Measurements from ENCODE around the gene LMX1B.

DNA sequence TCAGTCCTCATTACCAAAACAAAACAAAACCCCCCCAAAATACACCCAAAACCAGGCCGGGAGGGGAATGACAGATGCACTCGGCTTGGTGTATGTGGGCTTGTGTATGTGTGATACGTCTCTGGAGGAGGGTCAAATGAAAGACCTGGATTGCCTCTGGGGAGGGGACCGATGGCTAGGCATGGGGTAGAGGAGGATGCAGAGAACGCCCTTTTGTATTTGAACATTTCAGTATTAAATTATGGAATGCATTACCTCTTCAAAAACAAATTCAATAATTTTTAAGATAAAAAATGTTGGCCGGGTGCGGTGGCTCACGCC, 61.4 kb downstream of the LMX1B start:
- TF ChIP-seq, protein P1, sequence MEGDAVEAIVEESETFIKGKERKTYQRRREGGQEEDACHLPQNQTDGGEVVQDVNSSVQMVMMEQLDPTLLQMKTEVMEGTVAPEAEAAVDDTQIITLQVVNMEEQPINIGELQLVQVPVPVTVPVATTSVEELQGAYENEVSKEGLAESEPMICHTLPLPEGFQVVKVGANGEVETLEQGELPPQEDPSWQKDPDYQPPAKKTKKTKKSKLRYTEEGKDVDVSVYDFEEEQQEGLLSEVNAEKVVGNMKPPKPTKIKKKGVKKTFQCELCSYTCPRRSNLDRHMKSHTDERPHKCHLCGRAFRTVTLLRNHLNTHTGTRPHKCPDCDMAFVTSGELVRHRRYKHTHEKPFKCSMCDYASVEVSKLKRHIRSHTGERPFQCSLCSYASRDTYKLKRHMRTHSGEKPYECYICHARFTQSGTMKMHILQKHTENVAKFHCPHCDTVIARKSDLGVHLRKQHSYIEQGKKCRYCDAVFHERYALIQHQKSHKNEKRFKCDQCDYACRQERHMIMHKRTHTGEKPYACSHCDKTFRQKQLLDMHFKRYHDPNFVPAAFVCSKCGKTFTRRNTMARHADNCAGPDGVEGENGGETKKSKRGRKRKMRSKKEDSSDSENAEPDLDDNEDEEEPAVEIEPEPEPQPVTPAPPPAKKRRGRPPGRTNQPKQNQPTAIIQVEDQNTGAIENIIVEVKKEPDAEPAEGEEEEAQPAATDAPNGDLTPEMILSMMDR (conservative IDR thresholded peaks at IDR 0.05 in 1 of 2, IDR thresholded peaks at IDR 0.05 in 1 of 2; ENCODE audit: extremely low read depth in 1 of 2, insufficient read depth in 1 of 2, low read depth in 1 of 2, low read length in 2 of 2): no peak
- no peak for TF ChIP-seq EZH2 (IDR thresholded peaks at IDR 0.05; ENCODE audit: borderline replicate concordance, low read length)

Data from mammary epithelial cell (primary cell).